ENCODE results near the gene CCL8. TPM values are rescaled to one million over a fixed set of nuclear protein-coding genes. Genes with fewer than 3 reads are reported as not detected.

The CCL8 gene
- total and polyA plus RNA-seq, 4 experiments from 2014 or later = not detected

- no peak overlapping the region for H3K27ac ChIP-seq (ENCODE audit: low read depth, low read length)
- no peaks in the 10 kb centered on the region for H3K4me1 ChIP-seq (ENCODE audit: insufficient read depth, low read length)
- Mint-ChIP-seq H3K4me3 (no peak overlapping the region), H3K9me3 (no peaks in the 10 kb centered on the region), H3K36me3 (no peaks in the 10 kb centered on the region), H3K27me3 (peaks cover 22 to 33% of the 10 kb centered on the region in 2 donors), H3K27ac (no peak overlapping the region), H3K4me1 (no peaks in the 10 kb centered on the region)
- intact Hi-C loops (cut with micrococcal nuclease) = no loop called here
- POLR2A ChIA-PET (ENCODE audit: partially characterized antibody) = no interaction called here
- peaks cover 3% of the 10 kb centered on the region for H3K27me3 ChIP-seq (ENCODE audit: insufficient read depth, low read length)
- H3K4me3 ChIP-seq (ENCODE audit: low read length in 2 of 2) = no peak overlapping the region
- CTCF ChIA-PET (ENCODE audit: partially characterized antibody) = no interaction called here
- no peaks in the 10 kb centered on the region for H3K36me3 ChIP-seq (ENCODE audit: insufficient read depth, low read length)
- DNase-seq = no peak
- no peaks in the 10 kb centered on the region for H3K9me3 ChIP-seq (ENCODE audit: control insufficient read depth in 1 of 2, low read length in 2 of 2)
Measured at GRCh38 chr17:34347063-34347462, 27.8 kb downstream of the CCL8 start.

DNA sequence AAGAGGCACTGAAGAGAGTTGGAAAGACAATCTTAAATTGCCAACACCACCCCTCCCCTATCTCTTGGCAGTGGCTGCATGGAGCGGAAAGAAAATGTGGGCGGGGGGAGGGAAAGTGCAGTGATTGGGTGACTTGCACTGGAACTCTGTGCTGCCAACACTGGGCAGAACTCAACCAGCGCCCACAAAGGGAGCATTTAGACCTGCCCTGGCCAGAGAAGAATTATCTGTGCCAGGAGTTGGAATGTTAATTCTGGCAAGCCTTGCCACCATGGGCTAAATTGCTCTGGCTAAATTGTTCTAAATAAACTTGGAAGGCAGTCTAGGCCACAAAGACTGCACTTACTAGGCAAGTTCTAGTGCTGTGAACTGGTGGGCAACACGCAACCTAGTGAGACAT is 30.5 kb downstream of the CCL8 start:
- H3K4me1 ChIP-seq (ENCODE audit: insufficient read depth, low read length) = no peaks in the 10 kb centered on the region
- Mint-ChIP-seq H3K27me3 (peaks cover 10 to 30% of the 10 kb centered on the region in 2 donors), H3K27ac (no peak overlapping the region), H3K9me3 (peaks cover 0 to 3% (median 0%) of the 10 kb centered on the region in 8 donors), H3K4me1 (no peaks in the 10 kb centered on the region), H3K36me3 (no peaks in the 10 kb centered on the region), H3K4me3 (no peak overlapping the region)
- no peaks in the 10 kb centered on the region for H3K36me3 ChIP-seq (ENCODE audit: insufficient read depth, low read length)
- no peak overlapping the region for H3K4me3 ChIP-seq (ENCODE audit: low read length in 2 of 2)
- H3K27me3 ChIP-seq (ENCODE audit: insufficient read depth, low read length) = no peaks in the 10 kb centered on the region
- CTCF ChIA-PET (ENCODE audit: partially characterized antibody) = interaction anchor here (0.9 kb wide), 1 partner anchor 13 kb away, joined by 3 read pairs; the partner anchor contains the start of gene CCL1
- DNase-seq = no peak
- no peak overlapping the region for H3K27ac ChIP-seq (ENCODE audit: low read depth, low read length)
- POLR2A ChIA-PET (ENCODE audit: partially characterized antibody) = no interaction called here
- intact Hi-C loops (cut with micrococcal nuclease) = no loop called here
- H3K9me3 ChIP-seq (ENCODE audit: control insufficient read depth in 1 of 2, low read length in 2 of 2) = no peaks in the 10 kb centered on the region

GRCh38 chr17:34351096-34351495 is 31.9 kb downstream of the CCL8 start:
- ChIA-PET POLR2A (ENCODE audit: partially characterized antibody) (no interaction called here), CTCF (ENCODE audit: partially characterized antibody) (no interaction called here)
- H3K4me3 ChIP-seq (ENCODE audit: low read length in 2 of 2) = no peak overlapping the region
- H3K4me1 Mint-ChIP-seq = no peaks in the 10 kb centered on the region
- no peaks in the 10 kb centered on the region for H3K4me1 ChIP-seq (ENCODE audit: insufficient read depth, low read length)
- intact Hi-C loops (cut with micrococcal nuclease) = no loop called here
- no peaks in the 10 kb centered on the region for H3K36me3 ChIP-seq (ENCODE audit: insufficient read depth, low read length)
- DNase-seq = no peak
- no peak overlapping the region for H3K4me3 Mint-ChIP-seq
- no peaks in the 10 kb centered on the region for H3K27me3 ChIP-seq (ENCODE audit: insufficient read depth, low read length)
- H3K27me3 Mint-ChIP-seq = peaks cover 10 to 30% of the 10 kb centered on the region in 2 donors
- H3K9me3 ChIP-seq (ENCODE audit: control insufficient read depth in 1 of 2, low read length in 2 of 2) = no peaks in the 10 kb centered on the region
- H3K27ac ChIP-seq (ENCODE audit: low read depth, low read length) = no peak overlapping the region
- peaks cover 0 to 3% (median 0%) of the 10 kb centered on the region in 8 donors for H3K9me3 Mint-ChIP-seq
- no peak overlapping the region for H3K27ac Mint-ChIP-seq
- H3K36me3 Mint-ChIP-seq = no peaks in the 10 kb centered on the region

DNA sequence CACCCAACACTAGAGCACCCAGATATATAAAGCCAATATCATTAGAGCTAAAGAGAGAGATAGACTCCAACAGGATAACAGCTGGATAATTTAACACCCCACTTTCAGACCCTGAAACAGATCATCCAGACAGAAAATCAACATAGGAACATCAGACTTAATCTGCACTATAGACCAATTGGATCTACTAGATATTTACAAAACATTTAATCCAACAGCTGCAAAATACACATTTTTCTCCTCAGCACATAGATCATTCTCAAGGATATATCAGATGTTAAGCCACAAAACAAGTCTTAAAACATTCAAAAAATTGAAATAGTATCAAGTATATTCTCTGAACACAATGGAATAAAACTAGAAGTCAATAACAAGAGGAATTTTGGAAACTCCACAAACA is 33.0 kb downstream of the CCL8 start:
- Histone ChIP-seq H3K9me3 (ENCODE audit: control insufficient read depth in 1 of 2, low read length in 2 of 2) (no peaks in the 10 kb centered on the region), H3K4me1 (ENCODE audit: insufficient read depth, low read length) (no peaks in the 10 kb centered on the region), H3K36me3 (ENCODE audit: insufficient read depth, low read length) (no peaks in the 10 kb centered on the region), H3K4me3 (ENCODE audit: low read length in 2 of 2) (no peak overlapping the region), H3K27ac (ENCODE audit: low read depth, low read length) (no peak overlapping the region), H3K27me3 (ENCODE audit: insufficient read depth, low read length) (no peaks in the 10 kb centered on the region)
- Mint-ChIP-seq H3K27ac (no peak overlapping the region), H3K27me3 (peaks cover 10 to 31% of the 10 kb centered on the region in 2 donors), H3K4me1 (no peaks in the 10 kb centered on the region), H3K9me3 (peaks cover 0 to 3% (median 0%) of the 10 kb centered on the region in 8 donors), H3K36me3 (no peaks in the 10 kb centered on the region), H3K4me3 (no peak overlapping the region)
- ChIA-PET CTCF (ENCODE audit: partially characterized antibody) (interaction anchor here (2.1 kb wide), 1 partner anchor 9 kb away, joined by 10 read pairs; no protein-coding TSS in a partner anchor), POLR2A (ENCODE audit: partially characterized antibody) (no interaction called here)
- intact Hi-C loops (cut with micrococcal nuclease) = no loop called here
- DNase-seq = no peak

DNA sequence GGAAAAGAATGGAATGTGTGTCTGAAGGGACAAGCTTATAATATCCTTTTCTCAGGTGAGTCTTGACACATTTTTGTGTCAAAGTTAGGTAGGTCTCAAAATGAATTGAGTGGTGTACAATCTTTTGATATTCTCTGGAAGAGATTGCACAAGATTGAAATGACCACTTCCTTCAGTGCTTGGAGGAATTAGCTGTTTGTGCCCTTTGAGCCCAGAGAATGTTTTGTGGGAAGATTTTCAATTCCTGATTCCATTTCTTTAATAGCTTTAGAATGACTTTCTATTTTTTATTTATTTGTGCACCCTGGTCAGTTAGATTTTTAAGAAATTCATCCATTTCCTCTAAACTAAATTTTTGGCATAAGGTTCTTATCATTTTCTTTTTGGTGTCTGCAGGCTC is 35.4 kb downstream of the CCL8 start:
- POLR2A ChIA-PET (ENCODE audit: partially characterized antibody) = no interaction called here
- Mint-ChIP-seq H3K27ac (no peak overlapping the region), H3K4me1 (no peaks in the 10 kb centered on the region), H3K27me3 (peaks cover 9 to 23% of the 10 kb centered on the region in 2 donors), H3K9me3 (peaks cover 0 to 3% (median 0%) of the 10 kb centered on the region in 8 donors), H3K36me3 (no peaks in the 10 kb centered on the region), H3K4me3 (no peak overlapping the region)
- intact Hi-C loops (cut with micrococcal nuclease) = no loop called here
- CTCF ChIA-PET (ENCODE audit: partially characterized antibody) = interaction anchor here (1.0 kb wide), 1 partner anchor 8 kb away, joined by 3 read pairs; the partner anchor contains the start of gene CCL1
- Histone ChIP-seq H3K27me3 (ENCODE audit: insufficient read depth, low read length) (no peaks in the 10 kb centered on the region), H3K4me3 (ENCODE audit: low read length in 2 of 2) (no peak overlapping the region), H3K27ac (ENCODE audit: low read depth, low read length) (no peak overlapping the region), H3K4me1 (ENCODE audit: insufficient read depth, low read length) (no peaks in the 10 kb centered on the region), H3K36me3 (ENCODE audit: insufficient read depth, low read length) (no peaks in the 10 kb centered on the region), H3K9me3 (ENCODE audit: control insufficient read depth in 1 of 2, low read length in 2 of 2) (no peaks in the 10 kb centered on the region)
- DNase-seq = no peak

DNA sequence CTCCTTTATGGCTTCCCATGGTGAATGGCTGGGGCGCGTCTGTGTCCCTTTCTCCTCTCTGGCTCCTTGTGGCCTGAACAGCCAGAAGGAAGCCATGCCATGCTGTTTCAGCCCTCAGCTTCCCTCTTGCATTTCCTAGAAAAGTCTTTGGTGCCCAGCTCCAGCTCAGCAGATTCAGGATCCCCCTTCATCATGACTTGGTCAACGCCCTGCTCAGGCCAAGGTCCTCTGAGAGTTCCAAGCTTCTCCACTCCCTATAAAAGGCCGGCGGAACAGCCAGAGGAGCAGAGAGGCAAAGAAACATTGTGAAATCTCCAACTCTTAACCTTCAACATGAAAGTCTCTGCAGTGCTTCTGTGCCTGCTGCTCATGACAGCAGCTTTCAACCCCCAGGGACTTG is 37.0 kb downstream of the CCL8 start, which contains the start of gene CCL13:
Gene CCL13, plus strand, starts transcription at position 287 of the 400 bp plus-strand sequence. Its CDS starts 47 bp downstream, at position 334.
- ChIA-PET CTCF (ENCODE audit: partially characterized antibody) (no interaction called here), POLR2A (ENCODE audit: partially characterized antibody) (no interaction called here)
- H3K4me3 Mint-ChIP-seq = no peak within 1 kb of the TSS
- H3K9me3 ChIP-seq (ENCODE audit: control insufficient read depth in 1 of 2, low read length in 2 of 2) = no peaks in the 10 kb centered on the region
- H3K27me3 ChIP-seq (ENCODE audit: insufficient read depth, low read length) = no peaks in the 10 kb centered on the region
- H3K4me1 ChIP-seq (ENCODE audit: insufficient read depth, low read length) = no peaks in the 10 kb centered on the region
- H3K36me3 Mint-ChIP-seq = no peaks in the 10 kb centered on the region
- DNase-seq = no peak
- H3K27ac Mint-ChIP-seq = no peak within 1 kb of the TSS
- intact Hi-C loops (cut with micrococcal nuclease) = no loop called here
- H3K36me3 ChIP-seq (ENCODE audit: insufficient read depth, low read length) = no peaks in the 10 kb centered on the region
- no peak within 1 kb of the TSS for H3K4me3 ChIP-seq (ENCODE audit: low read length in 2 of 2)
- H3K9me3 Mint-ChIP-seq = peaks cover 0 to 3% (median 0%) of the 10 kb centered on the region in 8 donors
- no peak within 1 kb of the TSS for H3K27ac ChIP-seq (ENCODE audit: low read depth, low read length)
- no peaks in the 10 kb centered on the region for H3K4me1 Mint-ChIP-seq
- H3K27me3 Mint-ChIP-seq = peaks cover 8 to 21% of the 10 kb centered on the region in 2 donors

DNA sequence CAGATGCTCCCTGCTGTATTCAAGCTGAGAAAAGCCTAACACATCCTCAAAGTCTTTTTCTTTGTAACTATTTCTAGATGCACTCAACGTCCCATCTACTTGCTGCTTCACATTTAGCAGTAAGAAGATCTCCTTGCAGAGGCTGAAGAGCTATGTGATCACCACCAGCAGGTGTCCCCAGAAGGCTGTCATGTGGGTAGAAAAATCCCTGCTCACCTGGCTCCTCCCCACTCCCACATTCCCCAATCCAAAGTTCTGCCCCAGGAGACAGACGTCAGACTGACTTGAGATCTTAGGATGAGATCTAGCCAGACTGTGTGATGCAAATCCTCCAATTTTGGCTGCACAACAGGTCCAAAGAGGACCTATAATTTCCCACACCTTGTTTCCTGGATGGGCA is 38.2 kb downstream of the CCL8 start:
- CTCF ChIA-PET (ENCODE audit: partially characterized antibody) = interaction anchor here (1.0 kb wide), 1 partner anchor 155 kb away, joined by 3 read pairs; no protein-coding TSS in a partner anchor
- Histone ChIP-seq H3K4me3 (ENCODE audit: low read length in 2 of 2) (no peak overlapping the region), H3K4me1 (ENCODE audit: insufficient read depth, low read length) (no peaks in the 10 kb centered on the region), H3K27ac (ENCODE audit: low read depth, low read length) (no peak overlapping the region), H3K9me3 (ENCODE audit: control insufficient read depth in 1 of 2, low read length in 2 of 2) (no peaks in the 10 kb centered on the region), H3K27me3 (ENCODE audit: insufficient read depth, low read length) (peaks cover 5% of the 10 kb centered on the region), H3K36me3 (ENCODE audit: insufficient read depth, low read length) (no peaks in the 10 kb centered on the region)
- no peaks in the 10 kb centered on the region for H3K36me3 Mint-ChIP-seq
- H3K27me3 Mint-ChIP-seq = peaks cover 12 to 17% of the 10 kb centered on the region in 2 donors
- no peak overlapping the region for H3K4me3 Mint-ChIP-seq
- POLR2A ChIA-PET (ENCODE audit: partially characterized antibody) = no interaction called here
- H3K4me1 Mint-ChIP-seq = no peaks in the 10 kb centered on the region
- intact Hi-C loops (cut with micrococcal nuclease) = no loop called here
- no peak overlapping the region for H3K27ac Mint-ChIP-seq
- DNase-seq = no peak
- peaks cover 0 to 3% (median 0%) of the 10 kb centered on the region in 8 donors for H3K9me3 Mint-ChIP-seq
